KMS-11 (cell line): ENCODE measurements around the gene KLF2.
A peak's percentile ranks its signal among the peaks of the same experiment; 100 is the strongest.

Source experiments
- H2AFZ ChIP-seq: fragments of 200-600 bp; sonication (generic); 2 replicates; pipeline ENCODE4 v1.6.1; 2016; ENCODE audit warnings: antibody characterized with exemption, mixed run types, low read depth
- H3K27ac ChIP-seq: fragments of 200-600 bp; sonication (generic); 2 replicates; pipeline ENCODE4 v1.6.1; 2016; ENCODE audit warnings: mild to moderate bottlenecking, mixed run types
- H3K27me3 ChIP-seq: fragments of 200-600 bp; sonication (generic); 2 replicates; pipeline ENCODE4 v1.6.1; 2017; ENCODE audit warnings: mild to moderate bottlenecking, low read depth, mixed run types, moderate library complexity; ENCODE audit not compliant: insufficient read depth
- H3K36me3 ChIP-seq: fragments of 200-600 bp; sonication (generic); 2 replicates; pipeline ENCODE4 v1.6.1; 2017; ENCODE audit warnings: mild to moderate bottlenecking, mixed run types; ENCODE audit not compliant: insufficient read depth
- H3K4me1 ChIP-seq: fragments of 200-600 bp; sonication (generic); 2 replicates; pipeline ENCODE4 v1.6.1; 2016; ENCODE audit warnings: mild to moderate bottlenecking, low read depth, mixed run types; ENCODE audit not compliant: poor library complexity, severe bottlenecking
- H3K4me2 ChIP-seq: fragments of 200-600 bp; sonication (generic); 2 replicates; pipeline ENCODE4 v1.7.0; 2016; ENCODE audit warnings: mild to moderate bottlenecking, mixed run types
- H3K4me3 ChIP-seq: fragments of 200-600 bp; sonication (generic); IDR thresholded peaks from 2 replicates; pipeline ENCODE4 v1.6.1; 2017; ENCODE audit warnings: low read depth, low read length, mixed read lengths; ENCODE audit not compliant: insufficient read depth
- H3K79me2 ChIP-seq: fragments of 200-600 bp; sonication (generic); 2 replicates; pipeline ENCODE4 v1.6.1; 2016; ENCODE audit warnings: low read depth, mixed run types; ENCODE audit not compliant: insufficient read depth
- H3K9ac ChIP-seq: fragments of 200-600 bp; sonication (generic); 2 replicates; pipeline ENCODE4 v1.6.1; 2016; ENCODE audit warnings: mild to moderate bottlenecking, mixed run types
- H4K20me1 ChIP-seq: fragments of 200-600 bp; sonication (generic); 2 replicates; pipeline ENCODE4 v1.6.1; 2016; ENCODE audit warnings: mild to moderate bottlenecking, mixed run types; ENCODE audit not compliant: insufficient read depth
- TF ChIP-seq, protein P1 (sequence below): fragments of 200-600 bp; sonication (generic); conservative IDR thresholded peaks from 2 replicates; pipeline ENCODE4 v1.6.1; 2017; ENCODE audit warnings: low read depth, mild to moderate bottlenecking, antibody characterized with exemption, low read length, moderate library complexity, mixed read lengths

Gene KLF2

GRCh38 chr19:16290692-16291091 is 33.9 kb upstream of the KLF2 start:
- no peaks in the 10 kb centered on the region for H3K79me2 ChIP-seq
- peaks cover 20% of the 10 kb centered on the region for H3K27me3 ChIP-seq
- TF ChIP-seq, protein P1, sequence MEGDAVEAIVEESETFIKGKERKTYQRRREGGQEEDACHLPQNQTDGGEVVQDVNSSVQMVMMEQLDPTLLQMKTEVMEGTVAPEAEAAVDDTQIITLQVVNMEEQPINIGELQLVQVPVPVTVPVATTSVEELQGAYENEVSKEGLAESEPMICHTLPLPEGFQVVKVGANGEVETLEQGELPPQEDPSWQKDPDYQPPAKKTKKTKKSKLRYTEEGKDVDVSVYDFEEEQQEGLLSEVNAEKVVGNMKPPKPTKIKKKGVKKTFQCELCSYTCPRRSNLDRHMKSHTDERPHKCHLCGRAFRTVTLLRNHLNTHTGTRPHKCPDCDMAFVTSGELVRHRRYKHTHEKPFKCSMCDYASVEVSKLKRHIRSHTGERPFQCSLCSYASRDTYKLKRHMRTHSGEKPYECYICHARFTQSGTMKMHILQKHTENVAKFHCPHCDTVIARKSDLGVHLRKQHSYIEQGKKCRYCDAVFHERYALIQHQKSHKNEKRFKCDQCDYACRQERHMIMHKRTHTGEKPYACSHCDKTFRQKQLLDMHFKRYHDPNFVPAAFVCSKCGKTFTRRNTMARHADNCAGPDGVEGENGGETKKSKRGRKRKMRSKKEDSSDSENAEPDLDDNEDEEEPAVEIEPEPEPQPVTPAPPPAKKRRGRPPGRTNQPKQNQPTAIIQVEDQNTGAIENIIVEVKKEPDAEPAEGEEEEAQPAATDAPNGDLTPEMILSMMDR = no peak
- no peaks in the 10 kb centered on the region for H3K36me3 ChIP-seq
- no peak overlapping the region for H3K4me2 ChIP-seq
- peaks cover 13% of the 10 kb centered on the region for H3K4me1 ChIP-seq
- H3K4me3 ChIP-seq = no peak overlapping the region
- no peak overlapping the region for H3K9ac ChIP-seq
- H4K20me1 ChIP-seq = no peaks in the 10 kb centered on the region
- no peak overlapping the region for H3K27ac ChIP-seq
- no peak overlapping the region for H2AFZ ChIP-seq

DNA sequence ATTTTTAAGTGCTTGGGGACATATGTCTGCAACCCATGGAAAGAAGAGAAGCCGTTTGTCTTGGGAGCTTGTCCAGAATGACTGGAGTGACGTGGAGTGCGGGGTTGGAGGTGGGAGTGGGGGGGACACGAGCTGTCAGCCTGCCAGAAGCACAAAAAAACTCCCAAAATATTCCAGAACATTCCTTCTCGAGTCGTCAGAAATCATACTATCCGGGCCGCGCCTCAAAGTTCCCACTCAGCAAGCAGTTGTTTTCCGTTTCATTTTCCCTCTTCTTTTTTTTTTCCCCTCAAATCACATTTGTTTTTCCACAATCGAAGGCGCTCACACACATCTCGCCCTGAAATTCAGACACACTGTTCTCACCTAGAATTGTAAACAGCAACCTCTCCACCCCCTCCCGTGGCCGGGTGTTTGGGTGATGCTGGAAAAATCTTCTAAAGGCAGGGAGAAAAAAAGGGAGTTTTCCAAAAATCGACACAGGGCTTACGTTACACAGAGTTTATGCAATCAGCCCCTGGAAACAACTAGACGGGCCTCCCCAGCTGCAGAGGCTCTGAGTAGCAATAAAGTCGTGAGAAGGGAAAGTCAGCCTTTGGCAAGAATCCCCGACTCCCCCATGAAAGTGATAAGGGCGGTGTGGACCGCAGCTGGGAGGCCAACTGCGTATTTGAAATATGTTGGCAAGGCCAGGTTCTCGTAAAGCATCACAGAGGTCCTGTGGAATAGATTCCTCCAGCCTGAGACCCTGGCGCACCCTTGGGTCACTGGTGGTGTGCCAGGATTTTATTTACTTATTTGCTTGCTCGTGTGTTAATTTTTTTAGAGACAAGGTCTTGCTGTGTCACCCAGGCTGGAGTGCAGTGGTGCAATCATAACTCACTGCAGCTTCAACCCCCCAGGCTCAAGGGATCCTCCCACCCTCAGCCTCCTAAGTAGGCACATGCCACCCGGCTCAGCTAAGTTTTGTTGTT is 31.2 kb upstream of the KLF2 start:
- H3K4me1 ChIP-seq = peaks cover 13% of the 10 kb centered on the region
- H3K4me3 ChIP-seq = no peak overlapping the region
- H3K79me2 ChIP-seq = no peaks in the 10 kb centered on the region
- TF ChIP-seq, protein P1 = no peak
- H3K27me3 ChIP-seq = peaks cover 10% of the 10 kb centered on the region
- H2AFZ ChIP-seq = no peak overlapping the region
- H4K20me1 ChIP-seq = no peaks in the 10 kb centered on the region
- no peak overlapping the region for H3K9ac ChIP-seq
- H3K36me3 ChIP-seq = no peaks in the 10 kb centered on the region
- peak overlapping the region; percentile 40; the same call in 1 of the 2 replicates for H3K4me2 ChIP-seq
- H3K27ac ChIP-seq = no peak overlapping the region

DNA sequence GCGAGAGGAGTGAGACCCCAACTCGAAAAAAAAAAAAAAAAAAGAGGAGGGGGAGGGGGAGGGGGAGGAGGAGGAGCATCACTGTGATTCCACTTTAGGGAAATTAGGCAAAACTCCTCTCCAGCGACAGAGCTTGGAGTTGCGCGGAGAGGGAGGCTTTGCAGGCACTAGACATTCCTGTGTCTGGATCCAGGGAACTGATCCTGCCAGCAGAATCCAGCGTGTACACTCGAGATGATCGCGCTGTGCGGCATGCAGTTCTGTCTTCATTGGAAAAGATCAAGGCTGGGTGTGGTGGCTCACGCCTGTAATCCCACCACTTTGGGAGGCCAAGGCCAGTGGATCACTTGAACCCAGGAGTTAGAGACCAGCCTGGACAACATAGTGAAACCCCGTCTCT is 29.6 kb upstream of the KLF2 start:
- Histone ChIP-seq H3K9ac (no peak overlapping the region), H3K4me1 (peaks cover 13% of the 10 kb centered on the region), H3K36me3 (no peaks in the 10 kb centered on the region), H3K27me3 (peaks cover 10% of the 10 kb centered on the region), H4K20me1 (no peaks in the 10 kb centered on the region), H3K4me2 (no peak overlapping the region), H3K79me2 (no peaks in the 10 kb centered on the region), H2AFZ (no peak overlapping the region), H3K4me3 (no peak overlapping the region), H3K27ac (no peak overlapping the region)
- TF ChIP-seq, protein P1 = no peak

DNA sequence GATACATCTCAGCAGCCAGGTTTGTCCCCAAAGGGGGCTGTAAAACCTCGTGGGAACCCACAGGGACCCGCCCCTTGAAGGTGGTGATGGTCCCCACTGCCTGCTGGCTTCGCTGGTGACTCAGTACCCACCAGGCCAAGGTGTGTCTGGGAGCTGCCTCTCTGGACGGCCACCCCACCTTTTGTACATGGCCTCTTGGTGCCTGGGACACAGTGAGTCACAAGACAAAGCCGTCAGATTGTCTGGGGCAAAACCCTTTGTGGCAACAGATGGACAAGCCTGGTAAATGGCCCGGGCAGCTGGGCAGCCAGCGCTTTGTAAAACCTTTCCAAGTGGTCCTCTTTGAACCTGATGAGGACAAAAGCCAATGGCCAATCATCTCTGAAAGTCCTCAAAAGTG is 27.9 kb upstream of the KLF2 start:
- H3K4me2 ChIP-seq = no peak overlapping the region
- H3K9ac ChIP-seq = no peak overlapping the region
- no peak overlapping the region for H3K27ac ChIP-seq

More for the DNA sequence above, 27.9 kb upstream of the KLF2 start:
- Histone ChIP-seq H3K4me3 (no peak overlapping the region), H2AFZ (no peak overlapping the region), H3K79me2 (no peaks in the 10 kb centered on the region), H4K20me1 (no peaks in the 10 kb centered on the region), H3K27me3 (peaks cover 10% of the 10 kb centered on the region), H3K36me3 (no peaks in the 10 kb centered on the region), H3K4me1 (peaks cover 13% of the 10 kb centered on the region)
- TF ChIP-seq, protein P1 = no peak
